NCI-H82 treated with DMSO at 0.1 percent for 48 hours (cell line): ENCODE measurements around the gene DOP1B.
A peak's percentile ranks its signal among the peaks of the same experiment; 100 is the strongest.
"Not testable (repeated sequence)": the region's sequence is repeated elsewhere in the genome, so short reads cannot be mapped to it uniquely, and the experiment has no call there.

Experiments used
- DNase-seq: peaks from one replicate; lab custom pipeline; 2025; ENCODE audit not compliant: unreplicated experiment; lab: John Stamatoyannopoulos, UW

DOP1B gene

GRCh38 chr21:36156815-36157670 is at the start of gene DOP1B:
Gene DOP1B (plus strand): TSS chr21:36156824. CDS start chr21:36164734, 7,910 bp downstream.
- no peak for DNase-seq

DNA sequence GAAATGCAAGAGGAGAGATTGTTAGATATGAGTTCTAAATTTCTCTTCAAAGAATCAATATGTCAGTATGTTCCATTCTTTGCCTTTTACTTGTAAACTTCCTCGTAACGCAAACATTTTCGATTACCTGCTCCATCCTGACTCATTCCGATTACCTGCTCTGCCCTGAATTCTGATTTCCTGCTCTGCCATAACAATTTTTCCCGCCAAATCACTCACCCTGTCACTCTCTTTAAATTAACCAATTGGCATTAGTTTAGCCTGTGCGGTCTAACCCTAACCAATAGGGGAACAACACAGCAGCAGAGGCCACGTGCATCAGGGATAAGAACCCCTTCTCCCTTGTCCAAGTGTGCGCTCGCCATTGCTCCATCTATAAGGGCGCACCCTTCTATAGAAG is 46.8 kb upstream of the DOP1B start:
- DNase-seq = no peak

GRCh38 chr21:36111238-36111637 is 45.4 kb upstream of the DOP1B start:
- peak; percentile 72 for DNase-seq

GRCh38 chr21:36113647-36114428 is 42.8 kb upstream of the DOP1B start:
- DNase-seq = no peak

DNA sequence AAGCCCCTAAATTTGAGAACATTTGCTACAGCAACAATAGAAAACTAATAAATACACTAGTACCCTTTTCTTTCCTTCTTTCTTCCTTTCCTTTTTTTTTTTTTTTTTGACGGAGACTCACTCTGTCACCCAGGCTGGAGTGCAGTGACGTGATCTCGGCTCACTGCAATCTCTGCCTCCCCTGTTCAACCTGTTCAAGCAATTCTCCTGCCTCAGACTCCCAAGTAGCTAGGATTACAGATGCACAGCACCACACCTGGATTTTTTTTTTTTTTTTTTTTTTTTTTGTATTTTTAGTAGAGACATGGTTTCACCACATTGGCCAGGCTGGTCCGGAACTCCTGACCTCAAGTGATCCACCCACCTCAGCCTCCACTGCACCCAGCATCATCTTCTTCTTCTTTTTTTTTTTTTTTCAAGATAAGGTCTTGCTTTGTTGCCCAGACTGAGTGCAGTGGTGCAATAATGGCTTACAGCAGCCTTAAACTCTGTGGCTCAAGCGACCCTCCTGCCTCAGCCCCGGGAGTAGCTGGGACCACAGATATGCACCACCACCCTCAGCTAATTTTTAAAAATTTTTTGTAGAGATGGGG is 41.4 kb upstream of the DOP1B start:
- no peak for DNase-seq

DNA sequence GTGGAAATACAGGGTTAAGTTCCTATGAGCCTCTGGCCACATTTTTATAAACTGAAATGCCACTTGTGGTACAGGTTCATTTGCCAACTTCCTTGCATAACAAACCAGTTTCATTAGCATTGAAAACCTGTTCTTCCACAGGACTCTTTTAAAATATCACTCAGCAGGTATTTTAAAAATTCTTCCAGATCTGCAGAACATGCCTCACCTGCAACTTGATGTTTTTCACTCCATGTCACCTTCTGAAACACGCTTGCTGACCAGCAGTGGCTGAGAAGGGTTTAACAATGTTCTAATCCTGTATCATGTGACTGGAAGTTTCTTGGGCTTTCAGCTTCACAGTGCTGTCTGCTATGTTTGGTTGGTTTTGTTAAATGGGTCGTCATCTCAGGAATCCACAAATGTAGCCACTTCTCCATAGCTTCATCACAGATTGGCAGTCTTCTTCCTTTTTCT is 39.3 kb upstream of the DOP1B start:
- no peak for DNase-seq

- DNase-seq = no peak
These were observed 36.2 kb upstream of the DOP1B start for GRCh38 chr21:36120304-36120888.

- DNase-seq = no peak
These were observed 33.6 kb upstream of the DOP1B start for GRCh38 chr21:36122977-36123376.

DNA sequence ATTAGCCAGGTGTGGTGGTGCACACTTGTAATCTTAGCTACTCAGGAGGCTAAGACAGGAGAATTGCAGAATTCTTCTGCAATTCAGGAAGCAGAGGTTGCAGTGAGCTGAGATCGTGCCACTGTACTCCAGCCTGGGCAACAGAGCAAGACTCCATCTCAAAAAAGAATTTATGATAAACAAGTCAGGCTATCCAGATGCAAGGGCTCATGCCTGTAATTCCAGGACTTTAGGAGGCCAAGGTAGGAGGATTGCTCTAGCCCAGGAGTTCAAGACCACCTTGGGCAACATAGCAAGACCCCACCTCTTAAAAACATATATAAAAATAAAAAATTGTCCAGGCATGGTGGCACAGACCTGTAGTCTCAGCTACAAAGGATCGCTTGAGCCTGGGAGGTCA is 32.2 kb upstream of the DOP1B start:
- no peak for DNase-seq

- DNase-seq = peak; percentile 24
These were observed 31.0 kb upstream of the DOP1B start for GRCh38 chr21:36125512-36126207.

- no peak for DNase-seq
These were observed 30.4 kb upstream of the DOP1B start for GRCh38 chr21:36126208-36126565.

GRCh38 chr21:36126621-36127110 is 30.0 kb upstream of the DOP1B start:
- no peak for DNase-seq

DNA sequence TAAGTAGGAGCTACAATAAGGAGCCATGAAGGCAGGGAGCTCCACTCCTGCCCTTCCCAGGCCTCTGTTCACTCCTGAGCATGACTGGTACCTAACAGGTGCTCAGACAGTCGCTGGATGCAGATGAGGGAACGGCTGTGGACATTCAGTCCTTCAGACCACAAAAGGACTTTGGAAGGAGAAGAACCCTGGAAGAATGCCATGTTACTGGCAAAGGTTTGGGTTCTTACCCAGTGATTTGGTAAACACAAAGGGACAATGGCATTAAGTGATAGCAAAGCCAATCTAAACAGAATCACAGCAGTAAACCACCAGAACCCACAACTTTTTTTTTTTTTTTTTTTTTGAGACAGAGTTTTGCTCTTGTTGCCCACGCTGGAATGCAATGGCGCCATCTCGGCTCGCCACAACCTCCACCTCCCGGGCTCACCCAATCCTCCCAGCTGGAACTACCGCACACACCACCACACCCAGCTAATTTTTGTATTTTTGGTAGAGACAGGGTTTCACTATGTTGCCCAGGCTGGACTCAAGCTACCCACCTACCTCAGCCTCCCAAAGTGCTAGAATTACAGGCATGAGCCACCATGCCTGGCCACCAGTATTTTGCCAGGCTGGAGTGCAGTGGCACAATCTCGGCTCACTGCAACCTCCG is 29.2 kb upstream of the DOP1B start:
- no peak for DNase-seq

DNA sequence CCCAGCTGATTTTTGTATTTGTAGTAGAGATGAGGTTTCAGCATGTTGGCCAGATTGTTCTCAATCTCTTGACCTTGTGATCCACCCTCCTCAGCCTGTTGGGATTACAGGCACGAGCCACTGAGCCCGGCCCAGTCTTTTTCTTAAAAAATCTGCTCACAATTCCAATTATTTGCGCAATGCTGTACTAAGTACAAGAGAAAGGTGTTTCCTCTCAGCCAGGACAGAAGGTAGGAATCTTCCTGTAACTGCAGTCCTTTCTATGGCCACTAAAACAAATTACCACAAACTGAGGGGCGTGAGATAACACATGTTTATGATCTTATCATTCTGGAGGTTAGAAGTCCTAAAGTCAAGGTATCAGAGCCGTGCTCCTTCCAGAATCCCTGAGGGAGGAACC is 28.6 kb upstream of the DOP1B start:
- no peak for DNase-seq

DNA sequence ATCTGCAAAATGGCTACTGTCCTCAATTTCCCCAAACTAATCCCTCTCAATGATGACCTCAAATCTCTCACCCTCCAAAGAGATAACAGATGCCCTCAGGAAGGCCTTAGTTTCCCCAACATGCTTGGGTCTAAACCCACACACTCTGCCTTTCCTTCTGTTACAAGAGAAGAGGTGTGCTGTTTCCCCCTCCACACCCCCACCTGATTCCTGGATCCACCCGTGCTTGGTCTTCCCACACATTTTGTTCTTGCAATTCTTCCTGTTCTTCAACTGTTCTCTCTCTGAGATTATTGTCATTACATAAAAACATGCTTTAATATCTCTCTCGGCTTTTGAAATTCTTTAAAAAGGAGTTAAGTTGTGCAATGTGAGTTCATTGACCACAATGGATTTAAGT is 27.4 kb upstream of the DOP1B start:
- DNase-seq = no peak

- DNase-seq = not testable (repeated sequence)
These were observed 26.2 kb upstream of the DOP1B start for GRCh38 chr21:36130414-36130762.

DNA sequence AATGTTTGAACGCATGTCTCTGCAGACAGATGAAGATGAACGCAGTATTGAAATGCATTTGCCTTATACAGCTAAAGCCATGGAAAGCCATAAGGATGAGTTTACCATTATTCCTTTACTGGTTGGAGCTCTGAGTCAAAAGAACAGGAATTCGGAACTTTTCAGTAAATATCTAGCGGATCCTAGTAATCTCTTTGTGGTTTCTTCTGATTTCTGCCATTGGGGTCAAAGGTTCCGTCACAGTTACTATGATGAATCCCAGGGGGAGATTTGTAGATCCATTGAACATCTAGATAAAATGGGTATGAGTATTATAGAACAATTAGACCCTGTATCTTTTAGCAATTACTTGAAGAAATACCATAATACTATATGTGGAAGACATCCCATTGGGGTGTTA is 25.8 kb upstream of the DOP1B start:
- not testable (repeated sequence) for DNase-seq

DNA sequence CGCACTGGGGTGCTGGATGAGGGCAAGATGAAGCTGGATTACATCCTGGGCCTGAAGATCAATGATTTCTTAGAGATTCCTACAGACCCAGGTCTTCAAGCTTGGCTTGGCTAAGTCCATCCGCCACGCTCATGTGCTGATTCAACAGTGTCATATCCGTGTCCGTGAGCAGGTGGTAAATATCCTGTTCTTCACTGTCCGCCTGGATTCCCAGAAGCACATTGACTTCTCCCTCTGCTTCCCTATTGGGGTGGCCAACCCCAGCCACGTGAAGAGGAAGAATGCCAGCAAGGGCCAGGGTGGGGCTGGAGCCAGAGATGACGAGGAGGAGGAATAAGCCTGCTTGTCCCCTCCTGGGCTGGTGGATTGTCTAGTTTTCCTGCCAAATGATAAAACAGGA is 23.9 kb upstream of the DOP1B start:
- DNase-seq = no peak

DNA sequence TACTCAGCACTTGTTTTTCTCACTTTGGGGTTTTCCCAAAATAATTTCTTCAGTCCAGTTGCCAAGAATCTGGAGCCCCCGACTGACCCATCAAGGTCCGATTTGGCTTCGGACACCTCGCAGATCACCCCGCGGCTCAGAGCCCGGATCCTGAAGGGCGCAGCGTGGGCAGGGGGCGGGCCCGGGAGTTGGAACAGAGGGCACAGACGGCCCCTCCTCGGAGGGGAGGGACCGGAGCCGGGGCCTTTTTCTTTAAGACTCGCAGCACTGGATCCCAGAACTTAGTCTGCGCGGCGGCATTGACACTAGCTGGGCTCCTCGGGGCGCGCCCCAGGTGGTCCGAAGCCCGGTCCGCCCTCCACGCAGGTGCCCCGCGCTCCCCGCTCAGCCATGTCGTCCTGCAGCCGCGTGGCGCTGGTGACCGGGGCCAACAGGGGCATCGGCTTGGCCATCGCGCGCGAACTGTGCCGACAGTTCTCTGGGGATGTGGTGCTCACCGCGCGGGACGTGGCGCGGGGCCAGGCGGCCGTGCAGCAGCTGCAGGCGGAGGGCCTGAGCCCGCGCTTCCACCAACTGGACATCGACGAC is 21.7 kb upstream of the DOP1B start, which contains the start of gene CBR3:
Gene CBR3, plus strand, starts transcription at position 277 of the 588 bp plus-strand sequence. Its CDS starts 114 bp downstream, at position 391.
- DNase-seq = no peak
